Measurements from ENCODE around the gene ZNF584.
A peak's percentile ranks its signal among the peaks of the same experiment; 100 is the strongest.

Gene ZNF584

GRCh38 chr19:58385313-58385890 is 23.0 kb upstream of the ZNF584 start:
- peak overlapping the region in 2 of 7 experiments; percentile 77 to 87 for H3K4me3 ChIP-seq
- peak overlapping the region in 20 of 21 experiments; percentile 86 to 99 (median 96) for H3K27ac ChIP-seq

GRCh38 chr19:58385891-58386575 is 22.4 kb upstream of the ZNF584 start:
- peak overlapping the region; percentile 36 to 87 (median 77) for H3K4me3 ChIP-seq
- H3K27ac ChIP-seq = peak overlapping the region; percentile 81 to 99 (median 95)

- Histone ChIP-seq H3K27ac (peak within 1 kb of the TSS; percentile 81 to 99 (median 95)), H3K4me3 (peak within 1 kb of the TSS; percentile 36 to 87 (median 77))
Observed at GRCh38 chr19:58386576-58387337, 21.7 kb upstream of the ZNF584 start, which contains the start of gene RPS5. Gene RPS5 (plus strand): TSS chr19:58387269. CDS start chr19:58388138, 869 bp downstream.

- peak overlapping the region; percentile 36 to 87 (median 77) for H3K4me3 ChIP-seq
Observed at GRCh38 chr19:58387338-58388174, 20.9 kb upstream of the ZNF584 start.

GRCh38 chr19:58388175-58388526 is 20.3 kb upstream of the ZNF584 start:
- H3K27ac ChIP-seq = peak overlapping the region in 4 of 21 experiments; percentile 85 to 99 (median 93)
- H3K4me3 ChIP-seq = peak overlapping the region in 6 of 7 experiments; percentile 36 to 87 (median 76)

More at GRCh38 chr19:58387338-58388174, 20.9 kb upstream of the ZNF584 start:
- H3K27ac ChIP-seq = peak overlapping the region; percentile 33 to 99 (median 95)

- Histone ChIP-seq H3K4me3 (no peak overlapping the region), H3K27ac (no peak overlapping the region)
Observed at GRCh38 chr19:58392945-58393724, 15.3 kb upstream of the ZNF584 start.

GRCh38 chr19:58393725-58394033 is 14.8 kb upstream of the ZNF584 start:
- Histone ChIP-seq H3K4me3 (no peak overlapping the region), H3K27ac (no peak overlapping the region)

GRCh38 chr19:58394821-58395219 is 13.6 kb upstream of the ZNF584 start:
- H3K4me3 ChIP-seq = no peak overlapping the region
- peak overlapping the region in 11 of 21 experiments; percentile 10 to 85 (median 52) for H3K27ac ChIP-seq

- H3K4me3 ChIP-seq = peak within 1 kb of the TSS in 5 of 7 experiments; percentile 24 to 40 (median 28)
- peak within 1 kb of the TSS in 18 of 21 experiments; percentile 1 to 85 (median 62) for H3K27ac ChIP-seq
Observed at GRCh38 chr19:58395220-58395978, 13.1 kb upstream of the ZNF584 start, which contains the start of gene RNF225. Gene RNF225 (plus strand): TSS chr19:58395656. CDS start chr19:58396090, 434 bp downstream.

- Histone ChIP-seq H3K4me3 (peak overlapping the region in 5 of 7 experiments; percentile 24 to 40 (median 28)), H3K27ac (peak overlapping the region in 18 of 21 experiments; percentile 1 to 85 (median 62))
Observed at GRCh38 chr19:58395979-58396627, 12.3 kb upstream of the ZNF584 start.

- Histone ChIP-seq H3K4me3 (peak overlapping the region in 4 of 7 experiments; percentile 12 to 40 (median 22)), H3K27ac (peak overlapping the region in 2 of 21 experiments; percentile 16 to 25)
Observed at GRCh38 chr19:58396691-58397532, 11.5 kb upstream of the ZNF584 start.

GRCh38 chr19:58397533-58398037 is 10.9 kb upstream of the ZNF584 start:
- H3K4me3 ChIP-seq = no peak overlapping the region

GRCh38 chr19:58398087-58398486 is 10.4 kb upstream of the ZNF584 start:
- H3K27ac ChIP-seq = no peak overlapping the region
- H3K4me3 ChIP-seq = no peak overlapping the region

More at GRCh38 chr19:58397533-58398037, 10.9 kb upstream of the ZNF584 start:
- no peak overlapping the region for H3K27ac ChIP-seq

GRCh38 chr19:58398545-58398944 is 9.9 kb upstream of the ZNF584 start:
- no peak overlapping the region for H3K27ac ChIP-seq
- H3K4me3 ChIP-seq = no peak overlapping the region

GRCh38 chr19:58399903-58400302 is 8.5 kb upstream of the ZNF584 start:
- no peak overlapping the region for H3K4me3 ChIP-seq
- H3K27ac ChIP-seq = no peak overlapping the region

- H3K27ac ChIP-seq = peak overlapping the region in 7 of 21 experiments; percentile 20 to 72 (median 54)
Observed at GRCh38 chr19:58400316-58400915, 8.0 kb upstream of the ZNF584 start.

More at GRCh38 chr19:58400316-58400915, 8.0 kb upstream of the ZNF584 start:
- peak overlapping the region; percentile 30 to 60 (median 42) for H3K4me3 ChIP-seq

Measured in skin epidermis (tissue), 12 donors.